Hippocampal formation (tissue), 2 donors: ENCODE results near the gene ERFE.

Source experiments
- DNase-seq, 2 donors: peaks; one replicate each; lab custom pipeline; 2025; lab: John Stamatoyannopoulos, UW

ERFE gene

DNA sequence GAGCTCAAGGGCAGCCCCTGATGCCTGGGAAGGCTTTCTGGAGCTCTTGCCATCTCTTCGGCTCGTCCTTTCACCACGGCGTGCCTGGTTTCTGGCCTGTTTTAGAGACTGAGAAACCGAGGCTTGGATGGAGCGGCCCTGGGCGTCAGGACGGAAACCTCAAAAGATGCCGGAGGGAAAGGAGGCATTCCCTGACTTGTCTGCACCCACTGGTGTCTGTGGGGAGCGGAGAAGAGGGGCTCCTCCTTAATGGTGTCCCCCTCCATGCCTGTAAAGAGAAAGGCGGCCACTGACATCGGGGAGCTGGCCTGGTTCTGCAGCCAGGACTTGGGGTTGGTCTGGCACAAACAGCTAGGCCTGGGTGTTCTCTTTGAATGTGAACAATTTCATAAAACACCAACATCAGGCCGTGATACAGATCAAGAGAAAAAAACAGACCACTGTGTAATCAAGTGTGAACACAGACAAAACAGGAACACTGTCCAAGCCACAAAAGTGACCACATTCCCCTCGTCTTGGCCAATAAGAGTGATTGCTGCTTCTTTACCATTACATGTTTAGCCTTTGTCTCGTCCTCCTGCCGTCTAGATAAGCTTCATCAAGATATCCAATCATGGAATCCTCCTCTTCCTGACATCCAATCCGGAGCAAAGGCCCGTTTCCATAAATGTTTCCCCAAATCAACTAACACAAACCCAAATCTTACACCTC is 45.4 kb downstream of the ERFE start:
- DNase-seq: no peak

DNA sequence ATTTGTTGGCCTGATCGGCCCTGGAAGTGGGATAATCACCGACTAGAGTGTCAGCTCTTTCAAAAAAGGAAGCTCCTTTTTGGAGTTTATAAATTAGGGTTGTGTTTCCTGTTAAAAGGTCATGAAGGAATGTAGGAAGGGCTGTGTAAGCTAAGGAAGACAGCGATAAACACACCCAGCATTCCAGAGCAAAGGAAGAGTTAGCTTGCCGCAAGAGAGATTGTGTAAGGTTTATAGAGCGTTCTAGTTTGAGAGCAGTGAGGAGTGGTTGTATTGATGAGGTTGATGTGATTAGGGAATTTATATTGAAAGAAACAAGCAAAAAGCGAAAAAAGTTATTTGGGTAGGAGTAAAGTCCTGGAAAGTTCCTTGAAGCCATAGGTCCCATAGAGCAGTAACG is 48.2 kb downstream of the ERFE start:
- DNase-seq: no peak

- peak; percentile 89 to 96 for DNase-seq
Measured at GRCh38 chr2:238216651-238217184, 57.9 kb downstream of the ERFE start.
